Effector CD8-positive, alpha-beta T cell (primary cell): Measurements from ENCODE around the gene TMEM154.

Experiments
- DNase-seq: peaks from one replicate; lab custom pipeline; 2025; lab: John Stamatoyannopoulos, UW

TMEM154 gene

DNA sequence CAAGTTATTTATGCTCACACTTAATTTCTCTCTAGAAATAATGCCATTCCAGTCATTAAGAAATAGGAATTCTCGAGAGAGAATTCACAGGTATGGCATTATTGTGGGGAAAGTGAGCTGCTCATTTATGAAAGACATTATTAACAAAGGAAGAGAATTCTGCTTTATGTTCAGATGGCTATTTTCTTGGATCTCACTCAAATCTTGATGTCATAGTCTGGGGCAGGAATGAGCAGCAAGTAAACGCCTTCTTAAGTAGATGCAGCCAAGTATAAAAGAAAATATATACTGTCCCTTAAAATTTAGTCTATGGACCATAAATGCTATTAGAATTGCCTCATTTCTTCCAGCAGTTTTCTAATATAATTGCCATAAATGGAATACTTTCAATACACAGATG, 85.7 kb downstream of the TMEM154 start:
- no peak for DNase-seq

DNA sequence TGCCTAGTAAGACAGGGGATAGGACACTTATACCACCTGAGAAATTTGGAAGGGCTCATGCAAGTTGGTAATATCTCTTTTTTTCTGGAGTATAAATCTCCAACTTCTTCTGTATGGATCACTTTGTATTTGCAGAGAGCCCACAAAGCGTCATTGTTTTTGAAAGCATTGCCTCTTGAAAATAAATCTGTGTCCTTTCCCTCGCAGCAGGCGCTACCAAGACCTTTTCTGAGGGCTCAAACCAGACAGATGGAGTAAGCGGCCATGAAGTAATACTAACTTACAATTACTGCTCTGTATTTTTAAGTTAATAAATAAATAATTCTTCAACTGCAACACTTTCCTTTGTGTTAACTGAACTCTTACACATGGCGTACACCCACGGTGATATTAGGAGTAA, 87.9 kb downstream of the TMEM154 start:
- no peak for DNase-seq

DNA sequence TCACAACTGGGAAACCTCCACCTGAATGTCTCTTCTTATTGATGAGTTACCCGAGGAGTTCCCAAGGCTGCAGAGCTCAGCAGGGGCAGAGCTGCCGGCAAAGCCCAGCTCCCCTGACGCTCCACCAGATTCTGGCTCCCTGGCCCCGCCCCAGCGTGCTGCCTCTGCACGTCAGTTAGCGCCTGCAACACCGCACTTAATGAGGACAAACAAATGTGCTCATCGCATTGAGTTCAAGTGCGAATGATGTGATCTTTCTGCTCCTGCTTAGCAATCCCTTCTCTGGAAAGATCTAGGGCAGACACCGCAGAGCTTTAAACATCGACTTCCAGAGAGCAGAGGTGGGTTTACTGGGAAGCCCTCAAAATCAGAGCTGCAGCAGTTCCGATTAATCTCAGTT, 88.4 kb downstream of the TMEM154 start:
- DNase-seq, result no peak

DNA sequence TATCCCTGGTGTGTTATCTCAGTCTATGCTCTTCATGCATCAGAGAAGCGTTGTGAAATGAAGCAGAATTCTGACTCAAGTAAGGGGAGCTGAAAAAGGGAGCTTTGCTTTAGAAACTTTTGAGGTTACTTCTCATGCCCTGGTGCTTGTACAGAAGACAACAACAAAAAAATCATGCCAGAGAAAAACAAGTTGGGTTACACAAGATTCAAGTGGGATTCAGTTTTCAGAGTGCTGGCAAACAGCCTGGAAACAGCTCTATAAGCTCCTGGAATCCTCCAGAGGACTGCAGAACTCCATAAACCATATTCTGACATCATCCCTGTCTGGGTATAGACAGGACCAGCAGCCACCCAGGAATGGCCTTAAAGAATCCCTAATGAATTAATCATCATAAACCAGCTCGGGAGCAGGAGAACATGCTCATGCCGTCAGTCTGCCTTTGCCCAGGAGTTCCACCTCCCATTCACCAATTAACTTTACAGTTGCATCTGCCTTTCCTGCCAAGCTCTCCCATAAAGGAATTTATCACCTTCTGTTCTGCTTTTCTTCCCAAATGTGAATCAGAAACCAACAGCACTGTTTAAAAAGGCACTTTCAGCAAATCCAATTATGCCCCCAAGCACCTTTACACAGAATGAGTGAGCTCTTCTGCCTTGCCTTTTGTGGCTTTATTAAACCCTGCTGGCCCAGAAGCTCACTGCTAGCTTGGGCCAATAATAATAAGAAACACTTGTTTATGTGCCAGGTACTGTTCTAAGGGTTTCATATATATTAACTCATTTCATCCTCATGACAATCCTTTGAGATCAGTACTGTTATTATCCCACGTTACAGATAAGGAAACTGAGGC, 89.4 kb downstream of the TMEM154 start:
- no peak for DNase-seq

DNA sequence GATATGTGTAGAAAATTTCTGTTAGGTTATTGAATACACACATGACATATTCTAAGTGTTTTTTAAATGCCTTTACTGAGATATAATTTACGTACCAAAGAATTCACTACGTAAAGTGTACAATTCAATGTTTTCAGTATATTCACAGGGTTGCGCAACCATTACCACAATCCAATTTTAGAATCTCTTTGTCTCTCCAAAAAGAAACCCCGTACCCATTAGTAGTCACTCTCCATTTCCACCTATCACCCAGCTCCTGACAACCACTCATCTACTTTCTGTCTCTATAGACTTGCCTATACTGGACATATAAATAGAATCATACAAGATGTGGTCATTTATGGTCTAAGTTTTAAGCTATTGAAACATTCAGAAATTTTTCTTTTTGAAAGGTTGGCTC, 90.9 kb downstream of the TMEM154 start:
- DNase-seq, result no peak

DNA sequence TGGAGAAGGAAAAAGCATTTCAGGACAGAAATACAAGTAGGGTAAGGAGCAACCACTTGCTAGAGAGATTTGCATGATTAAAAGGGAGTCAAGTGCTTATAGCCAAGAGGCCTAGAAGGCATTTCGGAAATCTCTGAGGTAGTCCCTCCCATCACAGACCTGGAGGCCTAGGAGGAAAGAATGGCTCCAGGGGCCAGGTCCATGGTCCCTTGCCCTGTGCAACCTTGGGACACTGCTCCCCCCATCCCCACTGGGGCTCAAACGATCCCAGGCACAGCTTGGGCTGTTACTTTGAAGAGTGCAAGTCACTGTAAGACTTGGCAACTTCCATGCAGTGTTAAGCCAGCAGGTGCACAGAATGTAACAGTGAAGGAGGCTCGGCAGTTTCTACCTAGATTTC, 92.7 kb downstream of the TMEM154 start:
- DNase-seq, result no peak

DNA sequence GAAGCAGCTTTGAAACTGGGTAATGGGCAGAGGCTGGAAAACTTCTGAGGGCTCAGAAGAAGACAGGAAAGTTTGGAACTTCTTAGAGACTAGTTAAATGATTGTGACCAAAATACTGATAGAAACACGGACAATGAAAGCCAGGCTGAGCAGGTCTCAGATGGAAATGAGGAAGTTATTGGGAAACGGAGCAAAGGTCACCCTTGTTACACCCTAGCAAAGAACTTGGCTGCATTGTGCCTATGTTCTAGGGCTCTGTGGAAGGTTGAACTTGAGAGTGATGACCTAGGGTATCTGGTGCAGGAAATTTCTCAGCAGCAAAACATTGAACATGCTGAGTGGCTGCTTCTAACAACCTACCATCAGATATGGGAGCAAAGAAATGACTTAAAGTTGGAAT, 93.1 kb downstream of the TMEM154 start:
- DNase-seq, result no peak

DNA sequence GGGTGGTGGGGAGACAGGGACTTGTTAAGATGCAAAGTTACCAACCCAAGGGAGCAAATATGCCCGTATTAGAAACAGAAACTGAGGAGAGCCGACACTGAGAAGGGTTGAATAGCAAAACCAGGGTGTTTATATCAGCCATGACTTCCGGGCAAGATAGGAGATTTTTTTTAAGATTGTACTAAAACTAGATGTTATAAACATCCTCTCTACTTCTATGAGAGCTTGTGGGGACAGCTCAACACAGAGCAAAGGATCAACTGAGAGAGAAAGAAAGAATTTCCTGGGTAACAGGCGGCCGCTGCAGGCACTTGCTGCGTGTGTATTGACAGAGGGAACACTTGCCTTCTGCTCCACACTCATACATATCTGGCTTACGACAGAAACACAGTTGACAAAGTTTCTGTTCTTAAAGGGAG, 94.8 kb downstream of the TMEM154 start:
- no peak for DNase-seq

DNA sequence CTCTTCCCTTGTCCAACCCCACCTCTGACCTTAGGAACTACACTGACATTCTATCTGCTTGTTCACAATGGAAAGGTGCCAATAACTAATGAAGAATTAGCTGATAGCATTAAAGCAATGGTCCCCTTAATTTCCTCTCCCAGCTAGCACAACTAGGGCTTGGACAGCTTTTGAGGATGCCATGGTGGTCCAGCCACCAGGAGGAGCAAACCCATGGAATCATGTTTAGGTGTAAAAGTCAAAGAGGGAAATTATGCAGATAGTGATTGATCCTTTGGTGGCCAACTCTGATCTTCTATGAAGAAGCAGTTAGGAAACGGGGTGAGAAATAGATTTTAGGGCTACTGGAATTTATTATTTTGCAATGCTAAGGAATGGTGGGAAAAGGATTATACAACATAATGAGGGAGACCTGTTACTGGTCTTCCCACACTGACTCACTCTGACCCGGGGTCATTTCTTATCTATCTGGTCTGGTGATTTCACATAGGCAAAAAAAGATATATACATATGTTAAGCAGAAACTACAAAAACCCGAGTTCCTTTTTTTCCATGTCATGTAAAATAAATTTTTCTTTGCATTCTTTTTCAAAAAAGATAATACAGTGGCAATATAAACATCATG, 98.1 kb downstream of the TMEM154 start:
- DNase-seq, result no peak

DNA sequence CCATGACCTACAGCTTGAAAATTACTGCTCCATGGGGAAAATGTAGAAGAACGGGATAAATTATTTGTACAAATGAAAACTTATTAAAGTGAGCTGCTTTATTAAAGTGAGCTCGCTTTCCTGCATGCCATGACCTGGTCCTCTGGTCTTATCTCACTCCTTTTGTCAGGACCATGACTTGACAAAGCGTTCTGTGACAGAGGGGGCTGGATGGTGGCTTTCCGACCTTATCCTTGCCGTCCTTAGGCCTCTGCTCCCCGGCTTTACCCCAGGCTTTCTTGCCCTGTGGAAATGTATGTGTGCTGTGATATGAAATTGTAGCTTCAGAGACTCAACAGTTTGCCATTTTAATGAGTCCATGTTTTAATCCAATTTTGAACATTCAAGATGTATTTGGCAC, 99.9 kb downstream of the TMEM154 start:
- DNase-seq, result no peak

DNA sequence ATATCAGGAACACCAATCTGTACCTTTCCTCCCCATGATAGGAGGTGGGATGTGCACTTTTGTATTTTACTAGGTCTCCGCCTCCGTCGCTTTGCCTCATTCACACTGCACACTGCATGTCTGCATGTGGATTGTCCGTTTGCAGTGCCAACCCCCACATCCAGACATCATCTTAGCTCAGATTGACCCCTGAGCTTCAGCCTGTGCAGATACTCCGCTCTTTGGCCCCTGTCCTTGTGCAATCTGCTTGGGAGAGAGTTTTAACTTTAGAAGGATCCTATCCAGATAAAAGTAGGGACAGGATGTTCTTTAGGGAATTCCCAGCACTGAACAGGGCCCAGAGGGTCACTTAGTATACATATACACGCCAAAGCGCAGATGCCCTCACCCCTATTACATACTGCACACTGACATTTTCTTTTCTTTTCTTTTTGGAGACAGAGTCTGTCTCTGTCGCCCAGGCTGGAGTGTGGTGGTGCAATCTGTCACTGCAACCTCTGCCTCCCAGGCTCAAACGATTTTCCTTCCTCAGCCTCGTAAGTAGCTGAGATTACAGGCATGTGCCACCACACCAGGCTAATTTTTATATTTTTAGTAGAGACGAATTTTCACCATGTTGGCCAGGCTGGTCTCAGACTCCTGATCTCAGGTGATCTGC, 100.6 kb downstream of the TMEM154 start:
- DNase-seq, result no peak

DNA sequence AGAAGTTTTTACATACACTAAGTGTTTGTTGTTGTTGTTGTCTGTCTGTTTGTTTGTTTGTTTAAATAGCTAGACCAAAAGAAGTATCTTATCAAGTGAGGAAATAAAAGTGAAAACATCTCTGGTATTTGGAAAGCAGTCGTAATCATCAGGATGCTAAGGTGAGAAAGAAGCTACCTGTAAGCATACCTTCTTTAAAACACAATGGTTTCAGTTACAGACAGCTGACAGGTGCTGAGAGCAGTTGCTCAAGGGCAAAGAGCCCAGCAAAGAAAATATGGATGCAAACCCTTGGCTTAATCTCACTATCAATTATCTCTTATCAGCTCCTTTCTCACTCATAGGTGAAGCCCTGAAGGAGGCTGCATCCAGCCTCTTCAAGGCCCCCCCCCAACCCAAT, 101.1 kb downstream of the TMEM154 start:
- DNase-seq, result no peak

DNA sequence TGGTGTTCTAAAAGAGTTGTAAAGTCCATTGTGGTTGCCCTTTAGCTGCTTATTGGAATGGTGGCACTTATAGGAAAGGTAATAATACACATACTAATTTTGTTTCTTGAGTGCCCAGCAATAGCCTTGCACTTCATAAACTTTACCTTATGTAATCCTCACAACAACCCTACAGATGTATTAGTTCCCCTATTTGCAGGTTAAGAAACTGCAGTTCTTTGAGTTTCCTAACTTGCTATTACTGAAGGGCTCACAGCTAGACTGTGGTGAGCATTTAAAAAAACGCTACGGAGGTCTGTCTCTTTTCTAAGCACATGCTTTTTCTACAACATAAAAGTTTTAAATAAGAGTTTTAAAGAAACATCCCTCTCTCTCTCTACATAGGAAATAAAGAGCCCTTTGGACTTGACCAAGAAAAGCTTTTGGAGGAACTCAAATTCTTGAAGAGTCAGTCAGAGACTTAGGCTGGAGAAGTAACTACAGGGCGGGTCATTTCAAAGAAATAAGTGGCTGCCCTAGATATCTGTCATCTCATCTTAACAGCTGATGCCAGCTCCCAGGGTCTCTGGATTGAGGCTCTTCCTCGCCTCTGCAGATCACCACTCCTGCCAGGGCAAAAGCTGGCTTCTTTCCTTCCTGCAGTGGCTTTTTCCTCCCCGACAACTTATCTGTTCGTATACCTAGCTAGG, 101.9 kb downstream of the TMEM154 start:
- DNase-seq, result no peak

DNA sequence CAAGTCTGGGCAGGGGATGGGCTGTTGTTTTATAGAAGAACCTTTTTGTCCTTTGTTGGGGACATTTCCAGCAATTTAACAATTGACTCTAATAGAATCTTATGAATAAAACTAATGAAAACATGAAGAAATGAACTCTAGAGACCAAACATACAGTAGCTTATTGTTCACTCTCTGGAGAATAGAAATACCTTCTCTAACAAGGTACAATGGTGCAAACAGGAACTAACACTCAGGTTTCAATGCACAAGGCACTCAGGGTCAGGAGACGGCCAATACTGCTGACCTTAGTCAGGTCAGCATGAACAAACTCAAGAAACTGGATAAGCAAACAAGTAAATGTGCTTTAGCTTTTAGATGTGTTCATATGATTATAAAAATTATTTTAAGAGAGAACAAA, 104.3 kb downstream of the TMEM154 start:
- no peak for DNase-seq

DNA sequence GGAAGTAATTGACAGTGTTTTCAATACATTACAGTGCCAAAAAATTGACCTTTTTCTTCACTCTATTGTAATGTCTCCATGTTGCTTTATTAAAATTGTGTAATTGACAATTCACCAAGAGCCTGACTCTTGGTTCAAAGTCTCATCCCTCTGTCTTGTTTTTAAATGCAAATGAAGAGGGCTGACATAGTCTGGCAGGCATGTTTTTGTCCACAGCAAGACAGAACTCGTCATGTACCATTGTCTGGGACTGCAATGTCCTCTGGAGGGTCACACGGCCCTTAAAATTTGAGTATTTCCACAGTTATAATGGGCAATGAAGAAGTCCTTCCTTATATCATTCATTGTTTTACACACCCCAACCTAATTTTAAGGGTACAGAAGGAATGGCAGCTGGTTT, 105.9 kb downstream of the TMEM154 start:
- DNase-seq, result no peak

DNA sequence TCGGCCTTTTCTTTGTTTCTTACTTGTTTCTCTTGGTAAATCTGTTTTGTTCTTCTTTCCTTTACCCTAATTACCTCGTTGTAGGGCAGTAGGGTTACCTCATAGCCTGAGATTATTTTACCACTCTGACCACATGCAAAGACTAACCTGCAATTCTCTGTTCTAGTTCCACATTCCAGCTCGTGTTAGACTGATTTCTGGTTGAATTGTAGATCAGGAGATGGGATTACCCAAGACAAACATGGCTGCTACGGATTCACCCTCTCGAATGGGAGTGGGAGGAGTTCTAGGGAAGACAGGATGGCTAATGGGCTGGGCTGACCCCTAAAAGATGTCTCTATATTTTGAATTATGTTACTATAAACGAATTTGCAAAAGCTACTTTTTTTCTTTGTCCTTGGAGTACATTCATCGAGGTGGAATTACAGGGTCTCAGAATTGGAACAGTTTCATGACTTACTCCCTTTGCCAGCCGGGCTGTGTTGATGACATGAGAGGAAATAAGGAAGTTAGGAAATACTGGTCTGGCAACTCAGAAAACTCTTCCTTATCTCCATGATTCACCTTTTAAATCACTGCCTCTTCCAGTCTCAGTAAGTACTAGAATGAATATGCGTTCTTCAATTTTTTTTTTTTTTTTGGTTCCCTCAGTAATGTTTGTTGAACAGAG, 107.2 kb downstream of the TMEM154 start:
- DNase-seq, result no peak

DNA sequence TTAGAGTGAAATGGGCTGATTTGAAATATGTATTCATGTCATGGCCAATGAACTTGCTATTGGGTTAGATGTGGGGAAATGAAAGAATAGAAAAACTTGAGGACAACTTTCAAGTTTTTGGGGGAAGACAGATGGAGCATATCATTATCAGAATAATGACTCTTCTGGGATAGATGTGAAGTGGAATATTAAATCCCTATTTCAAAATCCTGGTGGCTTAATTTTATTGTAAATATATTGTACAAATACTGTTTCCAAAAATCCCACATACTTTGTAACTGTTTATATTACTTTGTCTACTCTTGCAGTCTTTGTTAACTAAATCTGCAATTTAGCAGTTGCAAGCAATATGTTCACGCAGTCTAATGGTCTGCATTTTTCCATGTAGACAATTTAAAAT, 108.0 kb downstream of the TMEM154 start:
- no peak for DNase-seq

DNA sequence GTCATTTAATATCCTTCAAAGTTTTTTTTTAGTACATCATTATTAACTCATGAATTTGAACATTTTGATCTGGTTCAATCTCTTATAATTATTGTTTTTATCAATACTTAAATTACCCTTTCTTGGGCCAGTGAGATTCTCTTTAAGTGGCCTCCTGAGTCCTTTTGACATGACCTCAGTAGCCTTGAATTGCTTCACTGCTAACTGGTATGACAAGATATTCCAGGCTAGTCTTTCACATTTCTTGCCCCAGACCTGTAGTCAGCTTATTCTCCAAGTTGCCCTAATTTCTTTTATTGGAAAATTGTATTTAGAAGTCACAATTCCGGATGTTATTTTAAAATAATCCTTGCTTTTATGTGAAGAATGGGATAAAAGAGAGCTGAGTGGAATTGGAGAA, 108.5 kb downstream of the TMEM154 start:
- no peak for DNase-seq
